Measurements from ENCODE around the gene BAHCC1. TPM values are rescaled to one million over a fixed set of nuclear protein-coding genes. Genes with fewer than 3 reads are reported as not detected.
A peak's percentile ranks its signal among the peaks of the same experiment; 100 is the strongest.

The BAHCC1 gene
- total RNA-seq, 1 experiment from 2014 or later: 74.2 TPM

DNA sequence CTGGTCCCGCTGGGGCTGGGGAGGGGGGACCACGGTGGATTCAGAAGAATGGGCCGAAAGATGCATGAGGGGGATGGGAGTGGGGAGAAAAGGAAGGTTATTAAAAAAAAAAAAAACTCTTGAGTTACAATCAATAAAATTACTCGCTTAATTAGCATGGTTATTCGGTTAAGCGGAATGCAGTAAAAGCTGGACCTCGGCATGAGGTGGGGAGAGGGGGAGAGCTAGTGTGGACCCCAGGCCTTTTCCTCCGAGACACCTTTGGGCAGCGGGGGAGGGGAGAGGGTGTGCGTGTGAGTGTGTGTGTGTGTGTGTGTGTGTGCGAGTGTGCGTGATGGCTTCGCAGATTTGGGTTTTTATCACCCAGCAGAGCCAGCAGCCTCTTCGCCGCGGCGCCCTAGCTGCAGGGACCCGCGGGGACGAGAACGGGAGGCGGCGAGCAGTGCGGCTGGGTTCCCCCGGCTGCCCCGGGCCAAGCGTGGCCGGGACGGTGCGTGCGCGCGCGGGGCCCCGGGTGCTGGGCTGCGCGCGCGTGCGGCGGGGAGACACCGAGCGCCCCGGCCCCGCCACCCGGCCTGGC lies 3.7 kb downstream of the BAHCC1 start:
- POLR2A ChIA-PET (ENCODE audit: low non-redundant PET): no interaction called here
- no TSS peak for BruUV-seq (replicated peaks)
- Histone ChIP-seq H3K36me3 (ENCODE audit: insufficient read depth, low read length, poor library complexity, severe bottlenecking) (peaks cover 4% of the 10 kb centered on the region), H3K4me1 (ENCODE audit: insufficient read depth, low read length, poor library complexity, severe bottlenecking) (peaks cover 41% of the 10 kb centered on the region), H3K27ac (ENCODE audit: low read depth, low read length, poor library complexity, severe bottlenecking) (peak overlapping the region; percentile 100), H3K27me3 (replicated peaks; ENCODE audit: insufficient read depth, low read depth, low read length, poor library complexity) (no peaks in the 10 kb centered on the region), H3K9me3 (ENCODE audit: low read depth, low read length, poor library complexity, severe bottlenecking) (no peaks in the 10 kb centered on the region), H3K4me3 (ENCODE audit: low read depth, low read length, poor library complexity, severe bottlenecking) (peak overlapping the region; percentile 96)
- TF ChIP-seq EZH2 (IDR thresholded peaks at IDR 0.05; ENCODE audit: borderline replicate concordance, low read depth, low read length, poor library complexity, severe bottlenecking): no peak
- no peak for TF ChIP-seq CTCF (conservative IDR thresholded peaks at IDR 0.05; ENCODE audit: low read depth, low read length)
- DNase-seq (ENCODE audit: low spot score): peak; percentile 69
- intact Hi-C loops (cut with micrococcal nuclease; ENCODE audit: unreplicated experiment): loop anchor here (10.0 kb wide), 1 partner anchor 104 kb away; the partner anchor contains the start of gene SLC38A10
- CTCF ChIA-PET: interaction anchor here (0.6 to 1.4 kb wide), 2 partner anchors 86 to 236 kb away, joined by 3 to 5 read pairs; no protein-coding TSS in a partner anchor

GRCh38 chr17:81399481-81400153 lies 4.4 kb downstream of the BAHCC1 start:
- no TSS peak for BruUV-seq (replicated peaks)
- no peaks in the 10 kb centered on the region for H3K9me3 ChIP-seq (ENCODE audit: low read depth, low read length, poor library complexity, severe bottlenecking)
- peaks cover 42% of the 10 kb centered on the region for H3K4me1 ChIP-seq (ENCODE audit: insufficient read depth, low read length, poor library complexity, severe bottlenecking)
- no peaks in the 10 kb centered on the region for H3K27me3 ChIP-seq (replicated peaks; ENCODE audit: insufficient read depth, low read depth, low read length, poor library complexity)
- H3K27ac ChIP-seq (ENCODE audit: low read depth, low read length, poor library complexity, severe bottlenecking): peak overlapping the region; percentile 100
- H3K4me3 ChIP-seq (ENCODE audit: low read depth, low read length, poor library complexity, severe bottlenecking): peak overlapping the region; percentile 96
- TF ChIP-seq CTCF (conservative IDR thresholded peaks at IDR 0.05; ENCODE audit: low read depth, low read length) (no peak), EZH2 (IDR thresholded peaks at IDR 0.05; ENCODE audit: borderline replicate concordance, low read depth, low read length, poor library complexity, severe bottlenecking) (no peak)
- CTCF ChIA-PET: interaction anchor here (0.6 to 1.4 kb wide), 2 partner anchors 85 to 235 kb away, joined by 3 to 5 read pairs; no protein-coding TSS in a partner anchor
- no peak for DNase-seq (ENCODE audit: low spot score)
- intact Hi-C loops (cut with micrococcal nuclease; ENCODE audit: unreplicated experiment): loop anchor here (10.0 kb wide), 1 partner anchor 105 kb away; the partner anchor contains the start of gene SLC38A10
- H3K36me3 ChIP-seq (ENCODE audit: insufficient read depth, low read length, poor library complexity, severe bottlenecking): peaks cover 4% of the 10 kb centered on the region
- POLR2A ChIA-PET (ENCODE audit: low non-redundant PET): interaction anchor here (0.7 kb wide), 1 partner anchor 200 kb away, joined by 3 read pairs; no protein-coding TSS in a partner anchor

DNA sequence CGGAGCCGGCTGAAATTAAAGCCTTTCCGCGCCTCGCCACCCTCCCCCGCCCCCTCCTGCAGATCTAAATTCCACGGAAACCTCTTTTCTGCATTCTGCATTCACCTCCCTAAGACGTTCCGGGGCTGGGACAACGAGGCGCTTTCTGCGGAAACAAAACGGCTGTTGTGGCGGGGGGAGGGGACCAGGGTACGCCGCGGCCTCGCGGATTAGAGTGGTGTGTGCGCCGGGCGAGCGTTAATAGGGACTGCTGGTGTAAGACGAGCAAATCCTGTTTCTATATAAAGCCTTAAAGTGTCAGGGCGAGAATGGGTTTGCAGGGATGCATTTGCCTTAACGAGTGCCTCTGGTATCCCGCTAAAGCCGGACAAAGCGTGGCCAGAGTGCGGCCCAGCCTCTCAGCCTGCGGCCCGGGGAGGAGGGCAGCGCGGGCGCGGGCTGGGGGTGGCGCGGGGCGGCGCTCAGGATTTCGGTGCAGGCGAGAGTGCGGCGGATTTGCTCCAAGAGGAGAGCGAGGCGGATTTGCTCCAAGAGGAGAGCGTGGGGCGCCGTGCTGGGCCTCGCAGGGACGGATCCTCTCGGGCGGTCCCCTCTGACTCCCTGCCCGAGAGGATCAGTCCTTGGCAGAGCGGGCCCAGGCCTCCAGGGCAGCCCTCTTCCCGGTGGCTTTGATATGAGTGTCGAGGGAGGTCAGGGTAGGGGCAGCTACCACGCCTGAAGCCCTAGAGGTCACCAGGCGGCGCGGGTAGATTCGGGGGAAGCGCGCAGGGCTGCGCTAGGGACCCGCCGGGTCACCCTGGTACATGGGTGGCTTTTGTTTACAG lies 5.1 kb downstream of the BAHCC1 start:
- DNase-seq (ENCODE audit: low spot score): peak; percentile 92
- no TSS peak for BruUV-seq (replicated peaks)
- Histone ChIP-seq H3K4me1 (ENCODE audit: insufficient read depth, low read length, poor library complexity, severe bottlenecking) (peaks cover 47% of the 10 kb centered on the region), H3K36me3 (ENCODE audit: insufficient read depth, low read length, poor library complexity, severe bottlenecking) (peaks cover 4% of the 10 kb centered on the region), H3K27me3 (replicated peaks; ENCODE audit: insufficient read depth, low read depth, low read length, poor library complexity) (no peaks in the 10 kb centered on the region), H3K9me3 (ENCODE audit: low read depth, low read length, poor library complexity, severe bottlenecking) (no peaks in the 10 kb centered on the region), H3K27ac (ENCODE audit: low read depth, low read length, poor library complexity, severe bottlenecking) (peak overlapping the region; percentile 100), H3K4me3 (ENCODE audit: low read depth, low read length, poor library complexity, severe bottlenecking) (peak overlapping the region; percentile 96)
- ChIA-PET POLR2A (ENCODE audit: low non-redundant PET) (interaction anchor here (0.7 kb wide), 1 partner anchor 200 kb away, joined by 3 read pairs; no protein-coding TSS in a partner anchor), CTCF (no interaction called here)
- TF ChIP-seq CTCF (conservative IDR thresholded peaks at IDR 0.05; ENCODE audit: low read depth, low read length): no peak
- no peak for TF ChIP-seq EZH2 (IDR thresholded peaks at IDR 0.05; ENCODE audit: borderline replicate concordance, low read depth, low read length, poor library complexity, severe bottlenecking)
- intact Hi-C loops (cut with micrococcal nuclease; ENCODE audit: unreplicated experiment): no loop called here
